Measurements from ENCODE around the gene FGF14. TPM values are rescaled to one million over a fixed set of nuclear protein-coding genes. Genes with fewer than 3 reads are reported as not detected.

Gene FGF14
- polyA plus RNA-seq, 1 of the 3 experiments (the other 2 are of a cell fraction) = 0.20 TPM

GRCh38 chr13:102405499-102406100, 3.8 kb upstream of the FGF14 start:
- H3K9me2 ChIP-seq = no peaks in the 10 kb centered on the region
- H3K9me3 ChIP-seq = no peaks in the 10 kb centered on the region
- POLR2A ChIA-PET = no interaction called here
- H3K79me2 ChIP-seq (ENCODE audit: insufficient read depth) = no peaks in the 10 kb centered on the region
- no peak overlapping the region for H3K4me2 ChIP-seq
- no peak overlapping the region for H3K27ac ChIP-seq (ENCODE audit: low read depth in 2 of 2, low read length in 1 of 2)
- TF ChIP-seq NRF1 (IDR thresholded peaks at IDR 0.05; ENCODE audit: low read depth, low read length) (no peak), REST (IDR thresholded peaks at IDR 0.05; ENCODE audit: low read depth, low read length) (peak; percentile 94)
- no peak for DNase-seq
- peaks cover 5% of the 10 kb centered on the region for H3F3A ChIP-seq (replicated peaks; ENCODE audit: insufficient read depth)
- no peaks in the 10 kb centered on the region for H4K20me1 ChIP-seq (ENCODE audit: insufficient read depth)
- no peaks in the 10 kb centered on the region for H3K27me3 ChIP-seq (ENCODE audit: insufficient read depth)
- 56% methylated on average over 3 of the region's 3 CpGs for WGBS (ENCODE audit: low lambda C conversion rate)
- CTCF ChIA-PET = interaction anchor here (2.7 kb wide), 1 partner anchor 151 kb away, joined by 13 read pairs; no protein-coding TSS in a partner anchor
- no peaks in the 10 kb centered on the region for H3K36me3 ChIP-seq (replicated peaks in 1 of 2; ENCODE audit: control insufficient read depth in 1 of 2, insufficient read depth in 2 of 2, low read length in 1 of 2)
- no peak overlapping the region for H2AFZ ChIP-seq (ENCODE audit: low read depth)
- no peak overlapping the region for H3K9ac ChIP-seq
- H3K4me1 ChIP-seq (ENCODE audit: control insufficient read depth in 1 of 2, insufficient read depth in 2 of 2, low read depth in 1 of 2, low read length in 1 of 2) = no peaks in the 10 kb centered on the region; a peak in 2 of 4 replicates
- no peak overlapping the region for H3K4me3 ChIP-seq (ENCODE audit: low read depth in 2 of 2, low read length in 1 of 2)

GRCh38 chr13:102402290-102402689, 442 bp upstream of the FGF14 start:
- H3F3A ChIP-seq (replicated peaks; ENCODE audit: insufficient read depth) = peaks cover 5% of the 10 kb centered on the region
- no peaks in the 10 kb centered on the region for H4K20me1 ChIP-seq (ENCODE audit: insufficient read depth)
- H3K9ac ChIP-seq = peak overlapping the region; percentile 14; the same call in 1 of the 2 replicates
- H3K79me2 ChIP-seq (ENCODE audit: insufficient read depth) = no peaks in the 10 kb centered on the region
- H3K4me3 ChIP-seq (ENCODE audit: low read depth in 2 of 2, low read length in 1 of 2) = peak overlapping the region; percentile 67 to 83
- H3K27ac ChIP-seq (ENCODE audit: low read depth in 2 of 2, low read length in 1 of 2) = peak overlapping the region in 1 of 2 experiments; percentile 96; a peak in 2 of 4 replicates
- TF ChIP-seq MXI1 (IDR thresholded peaks at IDR 0.05; ENCODE audit: low read depth, low read length) = peak; percentile 100
- TF ChIP-seq RAD21 (IDR thresholded peaks at IDR 0.05; ENCODE audit: low read length) = peak; percentile 62
- 0 out of 2 replicates have a peak, but pooled peaks have one; percentile 37 for TF ChIP-seq SIN3A (IDR thresholded peaks at IDR 0.05; ENCODE audit: borderline replicate concordance, low read depth, low read length)
- no peak for TF ChIP-seq NFIC (IDR thresholded peaks at IDR 0.05; ENCODE audit: borderline replicate concordance)
- peak; percentile 29; the same call in 1 of the 2 replicates for TF ChIP-seq TAF1 (IDR thresholded peaks at IDR 0.05; ENCODE audit: borderline replicate concordance, low read depth, low read length)
- TF ChIP-seq GABPA (IDR thresholded peaks at IDR 0.05; ENCODE audit: low read depth) = no peak
- no peak for TF ChIP-seq FOXJ3 (CRISPR knock-in tag; IDR thresholded peaks at IDR 0.05)
- no peak; the same call in 1 of the 2 replicates for TF ChIP-seq SMC3 (IDR thresholded peaks at IDR 0.05; ENCODE audit: low read depth, low read length)
- no peak for TF ChIP-seq PBX3 (IDR thresholded peaks at IDR 0.05)
- TF ChIP-seq CTCF (IDR thresholded peaks at IDR 0.05) = peak; percentile 30
- 0 out of 2 replicates have a peak, but pooled peaks have one; percentile 44 for TF ChIP-seq RCOR1 (IDR thresholded peaks at IDR 0.05; ENCODE audit: low read length)
- TF ChIP-seq JUND (IDR thresholded peaks at IDR 0.05) = no peak
- peak; percentile 87 for TF ChIP-seq MAX (IDR thresholded peaks at IDR 0.05; ENCODE audit: low read depth)
- H3K9me2 ChIP-seq = no peaks in the 10 kb centered on the region
- peaks cover 0 to under 1% of the 10 kb centered on the region in 2 experiments; a peak in 2 of 4 replicates for H3K4me1 ChIP-seq (ENCODE audit: control insufficient read depth in 1 of 2, insufficient read depth in 2 of 2, low read depth in 1 of 2, low read length in 1 of 2)
- H3K27me3 ChIP-seq (ENCODE audit: insufficient read depth) = no peaks in the 10 kb centered on the region
- CTCF ChIA-PET = interaction anchor here (0.6 to 6.0 kb wide), 4 partner anchors 8 to 460 kb away, joined by 3 to 67 read pairs (median 6); no protein-coding TSS in a partner anchor
- no peaks in the 10 kb centered on the region for H3K9me3 ChIP-seq
- peak overlapping the region; percentile 92 for H2AFZ ChIP-seq (ENCODE audit: low read depth)
- peak overlapping the region; percentile 97 for H3K4me2 ChIP-seq
- DNase-seq = peak; percentile 88
- 8% methylated on average over 14 of the region's 14 CpGs for WGBS (ENCODE audit: low lambda C conversion rate)
- POLR2A ChIA-PET = no interaction called here
- H3K36me3 ChIP-seq (replicated peaks in 1 of 2; ENCODE audit: control insufficient read depth in 1 of 2, insufficient read depth in 2 of 2, low read length in 1 of 2) = no peaks in the 10 kb centered on the region

All from SK-N-SH (cell line).